ENCODE results near the gene TMEM272.

The TMEM272 gene

GRCh38 chr13:51849145-51850101, 4.4 kb upstream of the TMEM272 start:
- DNase-seq (ENCODE audit: low spot score) = no peak

GRCh38 chr13:51848674-51849073, 3.7 kb upstream of the TMEM272 start:
- peak; percentile 26 for DNase-seq (ENCODE audit: low spot score)

DNA sequence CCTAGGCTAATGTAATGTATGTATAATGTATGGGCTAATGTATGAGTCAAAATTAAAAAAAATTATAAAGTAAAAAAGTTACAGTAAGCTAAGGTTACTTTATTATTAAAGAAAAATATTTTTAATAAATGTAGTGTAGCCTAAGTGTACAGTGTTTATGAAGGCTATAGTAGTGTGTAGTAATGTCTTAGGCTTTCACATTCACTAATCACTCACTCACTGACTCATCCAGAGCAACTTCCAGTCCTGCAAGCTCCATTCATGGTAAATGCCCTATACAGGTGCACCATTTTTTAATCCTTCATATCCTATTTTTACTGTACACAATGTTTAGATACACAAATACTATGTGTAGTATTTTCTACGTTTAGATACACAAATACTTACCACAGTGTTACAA, 1.8 kb upstream of the TMEM272 start:
- DNase-seq (ENCODE audit: low spot score) = no peak

DNA sequence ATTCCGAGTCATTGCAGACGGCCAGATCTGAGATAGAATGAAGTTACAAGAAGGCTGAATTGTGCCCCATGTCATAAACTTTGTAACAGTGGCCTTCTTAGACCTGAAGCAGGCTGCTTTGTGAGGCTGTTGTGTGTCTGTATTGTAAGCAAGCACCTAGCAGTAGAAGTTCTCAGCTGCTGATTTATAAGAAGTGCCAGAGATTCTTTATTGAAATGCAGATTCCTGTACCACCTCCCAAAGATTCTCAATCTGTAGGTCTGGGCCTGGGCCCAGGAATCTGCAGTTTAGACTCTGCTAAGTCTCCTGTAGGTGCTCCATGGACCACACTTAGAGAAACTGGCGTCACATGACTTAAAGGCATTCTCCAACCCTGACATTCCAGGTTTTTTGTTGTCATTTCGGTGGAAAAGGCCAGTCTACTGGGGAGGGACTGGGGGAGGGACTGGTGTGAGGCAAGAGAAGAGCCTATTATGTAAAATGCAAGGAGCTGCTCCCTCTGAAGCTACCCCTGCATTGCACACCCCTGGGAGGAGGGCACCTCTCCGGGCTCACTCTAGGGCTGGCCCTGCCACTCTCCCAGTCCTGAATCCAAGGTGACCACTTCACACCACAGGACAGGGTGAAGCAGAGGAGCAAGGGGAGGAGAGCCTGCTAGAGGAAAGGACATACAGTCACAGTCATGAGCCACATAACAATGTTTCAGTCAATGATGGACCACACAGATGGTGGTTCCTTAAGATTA, 769 bp upstream of the TMEM272 start:
- no peak for DNase-seq (ENCODE audit: low spot score)

DNA sequence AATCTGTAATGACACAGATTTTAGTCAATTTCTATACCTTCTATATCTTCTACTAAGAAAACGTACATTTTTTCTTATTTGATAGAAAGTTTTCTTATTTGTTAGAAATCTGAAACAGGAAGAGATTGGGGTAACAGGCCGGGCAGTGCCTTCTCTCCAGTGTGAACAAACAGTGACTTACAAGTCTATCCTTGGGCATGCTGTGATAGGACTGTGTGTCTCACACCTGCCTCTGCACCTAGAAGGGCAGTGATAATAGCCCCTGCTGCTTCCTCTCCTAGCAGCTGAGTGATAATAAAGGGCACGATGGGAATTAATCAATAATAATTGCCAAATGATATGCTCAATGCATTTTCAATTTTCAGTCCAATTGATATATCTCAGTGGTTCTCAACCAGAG, 1.4 kb downstream of the TMEM272 start:
- no peak for DNase-seq (ENCODE audit: low spot score)

DNA sequence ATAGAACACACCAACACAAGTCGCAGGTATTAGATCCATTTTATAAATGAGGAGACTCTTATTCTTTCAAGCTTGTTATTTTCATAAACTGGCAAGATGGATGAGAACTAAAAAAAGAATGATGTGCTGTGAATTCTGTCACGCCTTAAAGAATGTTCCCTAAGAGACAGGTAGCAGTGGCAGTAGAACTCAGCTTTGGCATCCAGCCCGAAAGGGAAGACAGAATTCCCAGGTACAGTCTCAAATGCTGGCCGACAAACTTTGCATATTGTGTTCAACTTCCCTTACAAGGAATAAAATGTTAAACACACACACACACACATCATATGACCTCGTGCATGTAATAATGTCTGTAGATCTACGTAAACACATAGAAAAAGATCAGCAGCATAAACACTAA, 3.2 kb downstream of the TMEM272 start:
- DNase-seq (ENCODE audit: low spot score) = no peak

GRCh38 chr13:51840917-51841316, 4.1 kb downstream of the TMEM272 start:
- no peak for DNase-seq (ENCODE audit: low spot score)

DNA sequence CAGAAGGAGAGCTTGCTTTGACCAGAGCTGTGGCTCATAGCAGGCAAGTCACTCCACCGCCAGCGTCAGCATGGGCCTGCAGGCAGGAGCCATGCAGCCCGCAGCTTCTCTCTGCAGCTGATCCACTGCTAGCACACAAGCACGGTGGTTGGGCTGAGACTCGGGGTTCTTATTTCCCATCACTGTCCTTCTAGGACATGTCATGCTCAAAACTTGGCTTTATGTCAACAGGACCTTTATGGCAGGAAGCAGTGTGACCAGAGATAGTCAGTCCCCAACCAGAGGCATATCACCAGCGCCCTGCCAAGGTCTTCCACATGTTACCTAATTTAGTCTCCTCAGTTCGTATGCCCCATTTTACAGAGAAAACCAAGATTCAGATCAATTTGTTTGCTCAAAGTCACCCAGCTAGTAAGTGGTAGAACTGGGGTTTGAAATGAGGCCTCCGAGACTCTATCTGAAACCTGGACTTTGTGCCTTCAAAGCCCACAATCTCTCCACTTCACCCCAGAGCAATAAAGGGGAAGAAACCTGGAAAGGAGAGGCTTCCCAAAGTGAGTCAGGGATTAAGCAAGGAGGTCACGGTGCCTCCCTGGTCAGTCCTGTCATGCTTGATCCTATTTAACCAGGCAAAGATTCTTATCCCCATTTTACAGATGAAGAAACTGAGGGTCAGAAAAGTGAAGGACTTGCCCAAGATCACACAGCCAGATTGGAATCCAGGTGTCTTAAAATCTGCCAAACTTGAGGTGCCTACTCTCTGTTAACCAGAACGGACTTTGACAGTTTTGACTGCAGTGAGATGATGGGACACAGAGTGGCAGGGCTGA, 5.1 kb downstream of the TMEM272 start:
- no peak for DNase-seq (ENCODE audit: low spot score)

DNA sequence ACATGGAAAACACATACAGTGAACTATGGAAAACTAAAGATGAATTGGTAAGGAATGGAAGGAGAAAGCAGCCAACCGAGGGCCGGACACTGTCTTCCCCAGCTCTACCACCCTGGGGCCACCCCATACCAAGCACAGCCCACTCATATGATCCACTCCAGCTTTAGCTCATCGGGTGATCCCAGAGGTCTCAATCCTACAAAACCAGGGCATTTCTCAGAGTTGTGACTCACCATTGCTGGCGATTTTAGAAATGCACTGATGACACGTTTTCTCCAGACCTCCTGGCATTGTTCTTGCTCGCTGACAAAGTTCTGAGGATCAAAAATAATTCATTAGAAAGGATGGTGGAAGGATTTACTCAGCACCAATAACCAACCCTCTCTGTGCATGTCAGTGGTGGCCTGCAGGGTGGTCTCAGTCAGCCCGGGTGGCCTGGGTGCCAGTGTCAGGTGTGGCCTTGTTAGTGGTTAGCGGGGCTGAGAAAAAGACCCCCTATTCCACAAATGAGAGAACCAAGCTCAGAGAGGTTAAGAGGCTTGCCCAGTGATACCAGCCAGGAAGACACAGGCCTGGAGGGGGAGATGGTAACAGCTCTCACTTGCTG, 6.6 kb downstream of the TMEM272 start:
- peak; percentile 29 for DNase-seq (ENCODE audit: low spot score)

DNA sequence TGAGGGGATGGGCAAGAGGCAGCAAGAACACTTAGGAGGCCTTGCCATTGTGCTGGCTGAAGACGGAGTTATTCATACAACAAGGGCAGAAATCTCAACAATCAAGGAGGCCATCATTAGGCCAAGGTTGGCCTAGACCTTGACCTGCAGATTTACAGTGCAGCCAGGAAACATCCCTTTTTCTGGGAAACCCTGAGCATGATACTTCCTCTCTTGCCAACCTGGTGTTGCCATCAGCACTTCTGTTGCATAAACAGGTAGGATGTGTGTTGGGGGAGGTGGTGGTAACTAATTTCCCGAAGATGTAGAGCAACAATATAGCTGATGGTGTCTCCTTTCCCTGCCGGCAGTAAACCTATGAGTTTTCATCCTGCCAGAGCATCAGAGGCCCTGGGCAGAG, 8.0 kb downstream of the TMEM272 start:
- DNase-seq (ENCODE audit: low spot score) = no peak

DNA sequence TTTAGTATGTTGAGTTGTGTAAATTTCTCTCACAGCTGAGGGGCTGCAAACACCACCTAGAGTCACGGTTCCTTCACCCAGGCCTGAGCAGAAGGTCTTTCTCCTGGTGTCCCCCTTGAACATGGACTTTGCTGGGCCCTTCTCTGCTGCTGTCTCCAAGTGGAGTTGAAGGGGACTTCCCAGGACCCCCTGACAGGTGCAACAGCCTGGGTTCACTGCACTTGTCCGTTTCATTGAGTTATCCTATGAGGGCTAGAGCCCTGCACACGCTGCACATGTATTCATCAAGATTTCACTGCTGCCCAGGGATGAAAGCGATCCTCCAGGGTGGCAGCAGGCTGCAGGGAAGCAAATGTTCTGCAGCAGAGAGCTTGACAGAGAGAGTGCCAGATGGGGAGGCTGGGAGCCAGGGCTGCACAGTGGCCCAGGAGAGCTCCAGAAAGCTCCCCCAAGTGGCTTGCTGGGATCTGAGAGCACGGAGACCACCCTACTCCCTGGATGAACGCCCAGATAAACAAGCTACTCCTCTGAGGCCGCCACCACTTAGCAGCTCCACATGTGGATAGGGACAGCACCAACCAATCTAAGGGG, 10.3 kb downstream of the TMEM272 start:
- no peak for DNase-seq (ENCODE audit: low spot score)

- no peak for DNase-seq (ENCODE audit: low spot score)
Observed at GRCh38 chr13:51833980-51834379, 11.0 kb downstream of the TMEM272 start.

GRCh38 chr13:51832471-51833152, 12.4 kb downstream of the TMEM272 start:
- peak; percentile 47 for DNase-seq (ENCODE audit: low spot score)

- no peak for DNase-seq (ENCODE audit: low spot score)
Observed at GRCh38 chr13:51831519-51831918, 13.5 kb downstream of the TMEM272 start.

GRCh38 chr13:51829568-51829899, 15.4 kb downstream of the TMEM272 start:
- DNase-seq (ENCODE audit: low spot score) = no peak

- no peak for DNase-seq (ENCODE audit: low spot score)
Observed at GRCh38 chr13:51828730-51829567, 16.0 kb downstream of the TMEM272 start.

DNA sequence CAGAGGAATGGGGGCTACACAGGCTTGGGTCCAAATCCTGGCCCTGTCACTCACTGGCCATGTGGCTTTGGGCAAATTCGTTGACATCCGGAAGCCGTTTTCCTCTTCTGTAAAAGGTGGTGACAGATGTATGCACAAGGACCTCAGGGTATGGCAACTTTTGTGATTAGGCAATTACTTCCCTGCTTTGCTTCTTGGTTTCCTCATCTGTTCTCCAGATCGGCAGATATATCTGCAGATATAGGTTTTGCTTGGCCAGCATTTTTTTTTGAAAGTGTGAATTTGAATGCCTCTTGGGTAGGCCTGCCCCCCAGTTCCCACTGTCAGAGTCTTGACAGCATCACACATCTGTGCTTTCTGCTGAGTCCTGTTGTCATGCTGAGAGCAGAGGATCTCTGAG, 17.7 kb downstream of the TMEM272 start:
- no peak for DNase-seq (ENCODE audit: low spot score)

DNA sequence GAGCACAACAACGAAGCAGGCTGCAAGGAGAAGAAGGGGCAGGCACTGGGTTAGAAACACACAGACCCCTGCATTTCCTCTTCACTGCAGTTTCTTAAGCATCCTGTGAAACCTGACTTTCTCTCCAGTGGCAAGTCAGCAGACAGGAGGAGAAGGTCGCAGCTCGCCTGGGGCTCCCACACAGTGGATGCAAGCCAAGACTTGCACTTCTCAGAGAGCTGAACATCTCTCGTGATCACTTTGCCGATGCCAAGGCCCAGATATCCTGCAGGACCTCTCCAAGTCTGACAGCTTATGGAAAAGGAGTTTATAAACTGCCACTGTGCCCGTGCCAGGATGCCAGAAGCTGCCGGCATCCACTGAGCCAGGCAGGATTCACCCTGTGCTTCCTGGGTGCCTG, 18.4 kb downstream of the TMEM272 start:
- no peak for DNase-seq (ENCODE audit: low spot score)

GRCh38 chr13:51825681-51826254, 19.2 kb downstream of the TMEM272 start:
- no peak for DNase-seq (ENCODE audit: low spot score)

- no peak for DNase-seq (ENCODE audit: low spot score)
Observed at GRCh38 chr13:51825165-51825592, 19.8 kb downstream of the TMEM272 start.
